SK-N-SH (cell line): ENCODE results near the gene MAD2L2.

Source experiments
- CHD2 ChIP-seq: fragments of 150-350 bp; IDR thresholded peaks from 2 replicates; pipeline ENCODE4 v1.6.1; 2018; ENCODE audit warnings: low read length; ENCODE audit not compliant: partially characterized antibody
- CTCF ChIP-seq: fragments of 200-600 bp; sonication (generic); IDR thresholded peaks from 2 replicates; pipeline ENCODE4 v1.6.1; 2017; ENCODE audit warnings: antibody characterized with exemption, mild to moderate bottlenecking, moderate library complexity
- EP300 ChIP-seq, 2 experiments: IDR thresholded peaks; 2 replicates each; pipeline versions ENCODE4 v1.4.0 to v1.6.1; 2012; ENCODE audit warnings: borderline replicate concordance in 1 of 2, low read depth in 1 of 2, low read length in 1 of 2
- GABPA ChIP-seq: IDR thresholded peaks from 2 replicates; pipeline ENCODE4 v1.4.0; 2012; ENCODE audit warnings: low read depth, mild to moderate bottlenecking
- JUND ChIP-seq: IDR thresholded peaks from 2 replicates; pipeline ENCODE4 v1.4.0; 2012
- NRF1 ChIP-seq: IDR thresholded peaks from 2 replicates; pipeline ENCODE4 v1.6.1; 2012; ENCODE audit warnings: low read depth, mild to moderate bottlenecking, low read length
- POLR2AphosphoS5 ChIP-seq: IDR thresholded peaks from 2 replicates; pipeline ENCODE4 v1.6.1; 2012; ENCODE audit warnings: low read depth, low read length
- RAD21 ChIP-seq: IDR thresholded peaks from 2 replicates; pipeline ENCODE4 v1.6.1; 2012; ENCODE audit warnings: mild to moderate bottlenecking, low read length
- SMC3 ChIP-seq: IDR thresholded peaks from 2 replicates; pipeline ENCODE4 v1.6.1; 2012; ENCODE audit warnings: low read depth, low read length, improper control_type of control experiment
- TEAD4 ChIP-seq: IDR thresholded peaks from 2 replicates; pipeline ENCODE4 v1.4.0; 2012; ENCODE audit warnings: mild to moderate bottlenecking, borderline replicate concordance; ENCODE audit not compliant: insufficient read depth

GRCh38 chr1:11714831-11715575, 34.1 kb upstream of the MAD2L2 start:
- TF ChIP-seq SMC3 (no peak), RAD21 (no peak), EP300 (IDR thresholded peaks at IDR 0.05; ENCODE audit: borderline replicate concordance in 1 of 2, low read depth in 1 of 2, low read length in 1 of 2) (no peak), POLR2AphosphoS5 (no peak), GABPA (no peak), CTCF (no peak), NRF1 (no peak), TEAD4 (no peak), CHD2 (no peak), JUND (no peak)
